ENCODE data around the gene PCBD2.

Gene PCBD2

GRCh38 chr5:135012033-135012588, 107.2 kb downstream of the PCBD2 start:
- no peaks in the 10 kb centered on the region for H3K4me1 ChIP-seq (ENCODE audit: insufficient read depth, low read length)
- H3K36me3 ChIP-seq (ENCODE audit: insufficient read depth, low read length), result no peaks in the 10 kb centered on the region
- H3K79me2 ChIP-seq (ENCODE audit: insufficient read depth, low read length), result no peaks in the 10 kb centered on the region
- no peak overlapping the region for H3K9ac ChIP-seq (ENCODE audit: low read depth, low read length)
- no peaks in the 10 kb centered on the region for H4K20me1 ChIP-seq (ENCODE audit: insufficient read depth, low read length)
- no peaks in the 10 kb centered on the region for H3K9me3 ChIP-seq (ENCODE audit: insufficient read depth, low read length, severe bottlenecking)
- no peak overlapping the region for H2AFZ ChIP-seq (ENCODE audit: low read depth, low read length)
- no peak for TF ChIP-seq CTCF (IDR thresholded peaks at IDR 0.05; ENCODE audit: borderline replicate concordance, extremely low read depth, low read length, poor library complexity, severe bottlenecking)
- no peak for TF ChIP-seq EZH2 (IDR thresholded peaks at IDR 0.05; ENCODE audit: borderline replicate concordance, low read depth, low read length, severe bottlenecking)
- H3K4me3 ChIP-seq (ENCODE audit: low read depth in 1 of 2, low read length in 2 of 2), result no peak overlapping the region
- ATAC-seq (ENCODE audit: insufficient read depth, low read depth), result no peak
- H3K27me3 ChIP-seq (ENCODE audit: insufficient read depth, low read length, poor library complexity), result no peaks in the 10 kb centered on the region
- H3K4me2 ChIP-seq (ENCODE audit: insufficient read depth, low read length), result no peak overlapping the region
- DNase-seq, result no peak
- H3K27ac ChIP-seq (ENCODE audit: low read length), result no peak overlapping the region

Data from DND-41 (cell line).